ENCODE data around the gene MYT1. TPM values are rescaled to one million over a fixed set of nuclear protein-coding genes. Genes with fewer than 3 reads are reported as not detected.

Gene MYT1
- total and polyA plus RNA-seq, 4 donors: under 0.01 to 6.5 (median 0.08) TPM

DNA sequence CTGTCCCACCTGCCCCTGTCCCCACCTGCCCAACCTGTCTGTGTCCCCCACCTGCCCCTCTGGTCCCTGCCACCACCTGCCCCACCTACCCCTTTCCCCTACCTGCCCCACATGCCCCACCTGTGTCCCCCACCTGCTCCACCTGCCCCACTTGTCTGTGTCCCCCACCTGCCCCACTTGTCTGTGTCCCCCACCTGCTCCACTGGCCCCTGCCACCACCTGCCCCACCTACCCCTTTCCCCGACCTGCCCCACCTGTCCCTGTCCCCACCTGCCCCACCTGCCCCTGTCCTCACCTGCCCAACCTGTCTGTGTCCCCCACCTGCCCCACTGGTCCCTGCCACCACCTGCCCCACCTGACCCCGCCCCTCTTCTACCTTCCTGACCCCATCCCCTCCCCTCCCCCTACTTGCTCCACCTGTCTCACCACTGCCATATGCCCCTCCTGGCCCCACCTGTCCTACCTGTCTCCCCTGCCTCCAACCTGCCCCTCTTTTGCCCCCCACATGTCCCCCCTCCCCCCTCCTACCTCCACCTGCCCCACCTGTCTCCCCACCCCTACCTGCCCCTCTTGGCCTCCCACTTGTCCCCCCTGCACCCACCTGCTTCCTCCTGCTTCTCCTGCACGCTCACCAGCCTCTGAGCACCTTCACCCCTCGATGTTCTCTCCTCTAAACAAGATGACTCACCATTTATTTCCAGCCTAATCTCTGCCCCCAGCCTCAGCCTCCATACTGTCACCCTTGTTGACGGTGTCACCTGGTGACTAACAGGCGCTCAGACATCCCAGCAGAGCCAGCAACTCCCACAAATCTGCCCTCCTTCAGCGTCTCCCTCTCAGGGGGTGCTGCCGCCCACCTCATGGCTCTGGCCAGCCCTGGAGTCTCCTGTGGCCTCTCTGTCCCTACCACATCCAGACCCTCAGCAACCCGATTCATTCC, 5.6 kb upstream of the MYT1 start:
- no peak overlapping the region for H3K9ac ChIP-seq (ENCODE audit: low read depth in 1 of 2, low read length in 2 of 2)
- no peak for DNase-seq (ENCODE audit: low spot score)
- H3K4me1 ChIP-seq (ENCODE audit: control insufficient read depth in 4 of 4, insufficient read depth in 4 of 4, low read length in 3 of 4): no peaks in the 10 kb centered on the region
- TF ChIP-seq HNF4G (IDR thresholded peaks at IDR 0.05): no peak
- TF ChIP-seq, protein P1, sequence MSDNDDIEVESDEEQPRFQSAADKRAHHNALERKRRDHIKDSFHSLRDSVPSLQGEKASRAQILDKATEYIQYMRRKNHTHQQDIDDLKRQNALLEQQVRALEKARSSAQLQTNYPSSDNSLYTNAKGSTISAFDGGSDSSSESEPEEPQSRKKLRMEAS (IDR thresholded peaks at IDR 0.05): no peak
- peaks cover 2 to 6% (median 3%) of the 10 kb centered on the region in 4 donors for H3K27me3 ChIP-seq (ENCODE audit: control insufficient read depth in 4 of 4, insufficient read depth in 4 of 4, low read length in 3 of 4)
- no peaks in the 10 kb centered on the region for H3K9me3 ChIP-seq (ENCODE audit: control insufficient read depth in 4 of 4, low read length in 3 of 4)
- no peaks in the 10 kb centered on the region for H3K36me3 ChIP-seq (ENCODE audit: control insufficient read depth in 4 of 4, insufficient read depth in 3 of 4, low read depth in 1 of 4, low read length in 3 of 4)
- H3K27ac ChIP-seq (ENCODE audit: low read depth in 1 of 2, low read length in 2 of 2): no peak overlapping the region
- WGBS: 62% methylated on average over 9 of the region's 9 CpGs
- no peak overlapping the region for H3K4me3 ChIP-seq (ENCODE audit: low read depth in 1 of 3, low read length in 3 of 3)

DNA sequence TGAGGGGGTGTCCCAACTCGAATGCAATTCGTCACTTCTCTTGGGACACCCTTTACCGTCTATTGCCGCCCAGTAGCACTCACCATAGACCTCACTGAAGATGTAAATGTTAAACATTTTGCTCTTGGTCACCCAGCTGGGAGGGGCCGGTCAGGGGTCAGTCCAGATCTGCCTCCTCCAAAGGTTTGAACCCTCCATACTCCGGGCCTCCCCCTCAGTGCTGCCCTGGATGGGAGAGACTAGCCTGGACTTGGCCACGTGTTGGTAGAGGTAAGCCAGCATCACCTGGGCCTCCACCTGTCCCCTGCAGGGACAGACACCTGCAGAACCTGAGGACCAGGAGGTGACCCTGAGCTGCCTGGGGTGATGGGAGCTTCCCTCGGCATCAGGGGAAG, 5.0 kb upstream of the MYT1 start:
- Histone ChIP-seq H3K9ac (ENCODE audit: low read depth in 1 of 2, low read length in 2 of 2) (no peak overlapping the region), H3K4me3 (ENCODE audit: low read depth in 1 of 3, low read length in 3 of 3) (no peak overlapping the region), H3K9me3 (ENCODE audit: control insufficient read depth in 4 of 4, low read length in 3 of 4) (no peaks in the 10 kb centered on the region), H3K36me3 (ENCODE audit: control insufficient read depth in 4 of 4, insufficient read depth in 3 of 4, low read depth in 1 of 4, low read length in 3 of 4) (no peaks in the 10 kb centered on the region), H3K27ac (ENCODE audit: low read depth in 1 of 2, low read length in 2 of 2) (no peak overlapping the region), H3K27me3 (ENCODE audit: control insufficient read depth in 4 of 4, insufficient read depth in 4 of 4, low read length in 3 of 4) (peaks cover 2 to 6% (median 3%) of the 10 kb centered on the region in 4 donors), H3K4me1 (ENCODE audit: control insufficient read depth in 4 of 4, insufficient read depth in 4 of 4, low read length in 3 of 4) (no peaks in the 10 kb centered on the region)
- TF ChIP-seq SP1 (IDR thresholded peaks at IDR 0.05) (no peak), NR2F2 (IDR thresholded peaks at IDR 0.05) (no peak), FOXA2 (IDR thresholded peaks at IDR 0.05) (no peak), HNF4A (conservative IDR thresholded peaks at IDR 0.05) (no peak), GABPA (IDR thresholded peaks at IDR 0.05 in 1 of 2, conservative IDR thresholded peaks at IDR 0.05 in 1 of 2) (no peak), HNF4G (IDR thresholded peaks at IDR 0.05) (no peak), RAD21 (IDR thresholded peaks at IDR 0.05) (no peak)
- TF ChIP-seq, protein P2, sequence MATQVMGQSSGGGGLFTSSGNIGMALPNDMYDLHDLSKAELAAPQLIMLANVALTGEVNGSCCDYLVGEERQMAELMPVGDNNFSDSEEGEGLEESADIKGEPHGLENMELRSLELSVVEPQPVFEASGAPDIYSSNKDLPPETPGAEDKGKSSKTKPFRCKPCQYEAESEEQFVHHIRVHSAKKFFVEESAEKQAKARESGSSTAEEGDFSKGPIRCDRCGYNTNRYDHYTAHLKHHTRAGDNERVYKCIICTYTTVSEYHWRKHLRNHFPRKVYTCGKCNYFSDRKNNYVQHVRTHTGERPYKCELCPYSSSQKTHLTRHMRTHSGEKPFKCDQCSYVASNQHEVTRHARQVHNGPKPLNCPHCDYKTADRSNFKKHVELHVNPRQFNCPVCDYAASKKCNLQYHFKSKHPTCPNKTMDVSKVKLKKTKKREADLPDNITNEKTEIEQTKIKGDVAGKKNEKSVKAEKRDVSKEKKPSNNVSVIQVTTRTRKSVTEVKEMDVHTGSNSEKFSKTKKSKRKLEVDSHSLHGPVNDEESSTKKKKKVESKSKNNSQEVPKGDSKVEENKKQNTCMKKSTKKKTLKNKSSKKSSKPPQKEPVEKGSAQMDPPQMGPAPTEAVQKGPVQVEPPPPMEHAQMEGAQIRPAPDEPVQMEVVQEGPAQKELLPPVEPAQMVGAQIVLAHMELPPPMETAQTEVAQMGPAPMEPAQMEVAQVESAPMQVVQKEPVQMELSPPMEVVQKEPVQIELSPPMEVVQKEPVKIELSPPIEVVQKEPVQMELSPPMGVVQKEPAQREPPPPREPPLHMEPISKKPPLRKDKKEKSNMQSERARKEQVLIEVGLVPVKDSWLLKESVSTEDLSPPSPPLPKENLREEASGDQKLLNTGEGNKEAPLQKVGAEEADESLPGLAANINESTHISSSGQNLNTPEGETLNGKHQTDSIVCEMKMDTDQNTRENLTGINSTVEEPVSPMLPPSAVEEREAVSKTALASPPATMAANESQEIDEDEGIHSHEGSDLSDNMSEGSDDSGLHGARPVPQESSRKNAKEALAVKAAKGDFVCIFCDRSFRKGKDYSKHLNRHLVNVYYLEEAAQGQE (IDR thresholded peaks at IDR 0.05): no peak
- TF ChIP-seq, protein P3, sequence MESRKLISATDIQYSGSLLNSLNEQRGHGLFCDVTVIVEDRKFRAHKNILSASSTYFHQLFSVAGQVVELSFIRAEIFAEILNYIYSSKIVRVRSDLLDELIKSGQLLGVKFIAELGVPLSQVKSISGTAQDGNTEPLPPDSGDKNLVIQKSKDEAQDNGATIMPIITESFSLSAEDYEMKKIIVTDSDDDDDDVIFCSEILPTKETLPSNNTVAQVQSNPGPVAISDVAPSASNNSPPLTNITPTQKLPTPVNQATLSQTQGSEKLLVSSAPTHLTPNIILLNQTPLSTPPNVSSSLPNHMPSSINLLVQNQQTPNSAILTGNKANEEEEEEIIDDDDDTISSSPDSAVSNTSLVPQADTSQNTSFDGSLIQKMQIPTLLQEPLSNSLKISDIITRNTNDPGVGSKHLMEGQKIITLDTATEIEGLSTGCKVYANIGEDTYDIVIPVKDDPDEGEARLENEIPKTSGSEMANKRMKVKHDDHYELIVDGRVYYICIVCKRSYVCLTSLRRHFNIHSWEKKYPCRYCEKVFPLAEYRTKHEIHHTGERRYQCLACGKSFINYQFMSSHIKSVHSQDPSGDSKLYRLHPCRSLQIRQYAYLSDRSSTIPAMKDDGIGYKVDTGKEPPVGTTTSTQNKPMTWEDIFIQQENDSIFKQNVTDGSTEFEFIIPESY (IDR thresholded peaks at IDR 0.05): no peak
- no peak for DNase-seq (ENCODE audit: low spot score)
- WGBS: 78% methylated on average over 8 of the region's 8 CpGs

DNA sequence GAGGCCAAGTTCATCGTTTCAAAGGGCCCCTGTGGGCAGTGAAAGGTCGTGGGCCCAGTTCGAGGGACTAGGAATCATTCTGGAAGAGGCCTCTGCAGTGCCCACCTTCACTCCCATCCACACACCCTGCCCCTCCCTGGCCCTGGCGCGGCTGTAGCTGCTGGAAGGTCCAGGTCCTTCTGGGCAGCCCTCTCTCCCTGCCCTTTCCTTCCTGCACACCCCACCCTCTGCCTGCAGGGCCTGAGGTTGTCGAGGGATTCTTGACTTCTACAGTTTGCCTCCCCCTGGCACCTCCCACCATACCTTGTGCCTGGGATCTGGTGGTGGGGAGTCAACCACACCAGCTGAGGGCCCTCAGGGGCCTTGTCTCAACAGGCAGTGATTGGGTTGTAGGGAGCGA, 4.5 kb upstream of the MYT1 start:
- no peak overlapping the region for H3K27ac ChIP-seq (ENCODE audit: low read depth in 1 of 2, low read length in 2 of 2)
- 62% methylated on average over 7 of the region's 7 CpGs for WGBS
- no peak overlapping the region for H3K9ac ChIP-seq (ENCODE audit: low read depth in 1 of 2, low read length in 2 of 2)
- peaks cover 2 to 6% (median 3%) of the 10 kb centered on the region in 4 donors for H3K27me3 ChIP-seq (ENCODE audit: control insufficient read depth in 4 of 4, insufficient read depth in 4 of 4, low read length in 3 of 4)
- no peaks in the 10 kb centered on the region for H3K36me3 ChIP-seq (ENCODE audit: control insufficient read depth in 4 of 4, insufficient read depth in 3 of 4, low read depth in 1 of 4, low read length in 3 of 4)
- no peak for DNase-seq (ENCODE audit: low spot score)
- no peak overlapping the region for H3K4me3 ChIP-seq (ENCODE audit: low read depth in 1 of 3, low read length in 3 of 3)
- no peaks in the 10 kb centered on the region for H3K4me1 ChIP-seq (ENCODE audit: control insufficient read depth in 4 of 4, insufficient read depth in 4 of 4, low read length in 3 of 4)
- no peaks in the 10 kb centered on the region for H3K9me3 ChIP-seq (ENCODE audit: control insufficient read depth in 4 of 4, low read length in 3 of 4)
- TF ChIP-seq NR2F2 (IDR thresholded peaks at IDR 0.05) (no peak), HNF4A (conservative IDR thresholded peaks at IDR 0.05) (no peak), FOXA1 (IDR thresholded peaks at IDR 0.05) (no peak), RAD21 (IDR thresholded peaks at IDR 0.05) (no peak), TAF1 (conservative IDR thresholded peaks at IDR 0.05) (no peak), SP1 (IDR thresholded peaks at IDR 0.05) (no peak), JUND (IDR thresholded peaks at IDR 0.05) (no peak), HNF4G (IDR thresholded peaks at IDR 0.05) (no peak)
- TF ChIP-seq, protein P4, sequence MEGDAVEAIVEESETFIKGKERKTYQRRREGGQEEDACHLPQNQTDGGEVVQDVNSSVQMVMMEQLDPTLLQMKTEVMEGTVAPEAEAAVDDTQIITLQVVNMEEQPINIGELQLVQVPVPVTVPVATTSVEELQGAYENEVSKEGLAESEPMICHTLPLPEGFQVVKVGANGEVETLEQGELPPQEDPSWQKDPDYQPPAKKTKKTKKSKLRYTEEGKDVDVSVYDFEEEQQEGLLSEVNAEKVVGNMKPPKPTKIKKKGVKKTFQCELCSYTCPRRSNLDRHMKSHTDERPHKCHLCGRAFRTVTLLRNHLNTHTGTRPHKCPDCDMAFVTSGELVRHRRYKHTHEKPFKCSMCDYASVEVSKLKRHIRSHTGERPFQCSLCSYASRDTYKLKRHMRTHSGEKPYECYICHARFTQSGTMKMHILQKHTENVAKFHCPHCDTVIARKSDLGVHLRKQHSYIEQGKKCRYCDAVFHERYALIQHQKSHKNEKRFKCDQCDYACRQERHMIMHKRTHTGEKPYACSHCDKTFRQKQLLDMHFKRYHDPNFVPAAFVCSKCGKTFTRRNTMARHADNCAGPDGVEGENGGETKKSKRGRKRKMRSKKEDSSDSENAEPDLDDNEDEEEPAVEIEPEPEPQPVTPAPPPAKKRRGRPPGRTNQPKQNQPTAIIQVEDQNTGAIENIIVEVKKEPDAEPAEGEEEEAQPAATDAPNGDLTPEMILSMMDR (IDR thresholded peaks at IDR 0.05; ENCODE audit: low read depth, low read length, missing input control): no peak
- TF ChIP-seq, protein P2 (IDR thresholded peaks at IDR 0.05): no peak
- TF ChIP-seq, protein P1 (IDR thresholded peaks at IDR 0.05): no peak
